ES-I3 (cell line): Measurements from ENCODE around the gene BMP10.
"Not testable (repeated sequence)": the region's sequence is repeated elsewhere in the genome, so short reads cannot be mapped to it uniquely, and the experiment has no call there.

Experiments used
- H3K36me3 ChIP-seq: 2 replicates; pipeline ENCODE4 v1.6.1; 2013; ENCODE audit warnings: mild to moderate bottlenecking, low read length, control low read depth, moderate library complexity; ENCODE audit not compliant: insufficient read depth
- H3K4me1 ChIP-seq: 2 replicates; pipeline ENCODE4 v1.6.1; 2013; ENCODE audit warnings: mild to moderate bottlenecking, control low read depth, low read length; ENCODE audit not compliant: insufficient read depth
- H3K9ac ChIP-seq: 2 replicates; pipeline ENCODE4 v1.6.1; 2013; ENCODE audit warnings: low read depth, mild to moderate bottlenecking, low read length, moderate library complexity
- H3K9me3 ChIP-seq: 2 replicates; pipeline ENCODE4 v1.6.1; 2013; ENCODE audit warnings: mild to moderate bottlenecking, low read length, moderate library complexity; ENCODE audit not compliant: control insufficient read depth, insufficient read depth

BMP10 gene

GRCh38 chr2:68907232-68907919 is 36.2 kb upstream of the BMP10 start:
- no peak overlapping the region for H3K9ac ChIP-seq
- no peaks in the 10 kb centered on the region for H3K36me3 ChIP-seq

GRCh38 chr2:68906716-68907115 is 35.5 kb upstream of the BMP10 start:
- no peaks in the 10 kb centered on the region for H3K9me3 ChIP-seq
- no peaks in the 10 kb centered on the region for H3K36me3 ChIP-seq
- peaks cover 13% of the 10 kb centered on the region for H3K4me1 ChIP-seq
- no peak overlapping the region for H3K9ac ChIP-seq

More at GRCh38 chr2:68907232-68907919, 36.2 kb upstream of the BMP10 start:
- Histone ChIP-seq H3K4me1 (peaks cover 16% of the 10 kb centered on the region), H3K9me3 (no peaks in the 10 kb centered on the region)

GRCh38 chr2:68905116-68905515 is 33.9 kb upstream of the BMP10 start:
- no peaks in the 10 kb centered on the region for H3K36me3 ChIP-seq
- no peak overlapping the region for H3K9ac ChIP-seq
- peaks cover 4% of the 10 kb centered on the region; the same call in 1 of the 2 replicates for H3K4me1 ChIP-seq
- H3K9me3 ChIP-seq, result no peaks in the 10 kb centered on the region

DNA sequence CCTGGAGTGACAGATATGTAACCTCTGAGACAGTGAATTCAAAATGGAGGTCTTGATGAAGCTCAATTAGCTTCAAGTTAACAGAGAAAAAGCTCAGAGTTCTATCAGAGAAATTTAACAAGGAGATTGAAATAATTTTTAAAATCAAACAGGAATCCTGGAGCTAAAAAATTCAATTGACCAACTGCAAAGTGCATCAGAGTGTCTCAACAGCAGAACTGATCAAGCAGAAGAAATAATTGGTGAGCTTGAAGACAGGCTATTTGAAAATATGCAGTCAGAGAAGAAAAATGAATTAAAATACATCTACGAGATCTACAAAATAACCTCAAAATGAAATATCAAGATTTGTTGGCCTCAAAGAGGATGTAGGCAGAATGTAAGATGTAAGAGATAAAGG is 30.4 kb upstream of the BMP10 start:
- Histone ChIP-seq H3K4me1 (no peaks in the 10 kb centered on the region), H3K9ac (no peak overlapping the region), H3K9me3 (no peaks in the 10 kb centered on the region), H3K36me3 (no peaks in the 10 kb centered on the region)

GRCh38 chr2:68901199-68901514 is 30.0 kb upstream of the BMP10 start:
- no peaks in the 10 kb centered on the region for H3K4me1 ChIP-seq
- no peaks in the 10 kb centered on the region for H3K36me3 ChIP-seq
- H3K9ac ChIP-seq, result no peak overlapping the region
- no peaks in the 10 kb centered on the region for H3K9me3 ChIP-seq

DNA sequence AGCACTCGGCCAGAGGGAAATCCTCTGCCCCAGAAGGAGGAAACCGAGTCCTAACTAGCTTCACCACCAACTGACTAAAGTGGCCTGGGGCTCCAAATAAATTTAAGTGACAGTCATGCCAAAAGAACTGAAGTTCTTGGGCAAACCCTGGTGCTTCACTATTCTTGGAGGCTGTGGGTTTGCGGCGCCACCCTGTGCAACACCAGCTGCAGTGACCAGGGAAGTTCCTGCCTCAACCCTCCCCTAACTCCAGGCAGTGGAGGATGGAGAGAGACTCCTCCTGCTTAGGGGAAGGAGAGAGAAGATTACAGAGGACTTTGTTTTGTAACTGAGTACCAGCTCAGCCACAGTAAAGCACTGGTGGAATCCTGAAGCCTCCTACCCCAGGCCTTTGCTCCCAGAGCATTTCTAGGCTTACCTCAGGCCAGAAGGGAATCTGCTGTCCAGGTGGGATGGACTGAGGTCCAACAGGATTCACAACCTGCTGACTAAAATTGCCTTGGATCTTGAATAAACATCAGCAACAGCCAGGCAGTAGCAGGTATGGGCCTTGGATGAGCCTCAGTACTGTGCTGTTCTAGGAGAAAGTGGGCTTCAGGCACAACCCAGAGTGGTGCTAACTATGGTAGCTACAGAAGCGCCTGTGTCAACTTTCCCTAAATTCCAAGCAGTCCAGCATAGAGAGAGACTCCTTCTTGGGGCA is 29.4 kb upstream of the BMP10 start:
- Histone ChIP-seq H3K9ac (no peak overlapping the region), H3K4me1 (no peaks in the 10 kb centered on the region), H3K36me3 (no peaks in the 10 kb centered on the region), H3K9me3 (no peaks in the 10 kb centered on the region)

- H3K9ac ChIP-seq, H3K36me3 ChIP-seq, H3K9me3 ChIP-seq, H3K4me1 ChIP-seq: not testable (repeated sequence)
Measured at GRCh38 chr2:68895981-68896380, 24.8 kb upstream of the BMP10 start.

DNA sequence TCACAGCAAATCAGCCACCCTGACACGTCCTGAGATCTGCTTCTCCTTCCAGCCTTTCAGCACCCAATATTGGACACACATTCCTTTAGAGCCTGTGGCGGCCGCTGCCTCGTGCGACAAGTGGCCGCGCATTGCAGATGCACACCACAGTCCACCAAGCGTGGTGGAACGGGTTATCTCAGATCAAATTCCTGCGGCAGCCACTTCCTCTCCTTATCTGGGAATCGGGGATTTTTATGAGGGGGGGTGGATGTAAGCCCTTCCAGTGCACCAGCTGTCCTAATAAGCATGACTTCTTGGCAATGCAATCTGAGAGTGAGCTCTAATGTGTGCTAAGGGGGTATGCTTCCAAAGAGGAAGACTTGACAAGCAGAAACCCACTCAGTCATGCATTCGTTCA is 18.3 kb upstream of the BMP10 start:
- Histone ChIP-seq H3K4me1 (no peaks in the 10 kb centered on the region), H3K36me3 (no peaks in the 10 kb centered on the region), H3K9me3 (no peaks in the 10 kb centered on the region), H3K9ac (no peak overlapping the region)

- no peak overlapping the region for H3K9ac ChIP-seq
- no peaks in the 10 kb centered on the region for H3K36me3 ChIP-seq
- no peaks in the 10 kb centered on the region for H3K9me3 ChIP-seq
- no peaks in the 10 kb centered on the region for H3K4me1 ChIP-seq
Measured at GRCh38 chr2:68889021-68889420, 17.8 kb upstream of the BMP10 start.

DNA sequence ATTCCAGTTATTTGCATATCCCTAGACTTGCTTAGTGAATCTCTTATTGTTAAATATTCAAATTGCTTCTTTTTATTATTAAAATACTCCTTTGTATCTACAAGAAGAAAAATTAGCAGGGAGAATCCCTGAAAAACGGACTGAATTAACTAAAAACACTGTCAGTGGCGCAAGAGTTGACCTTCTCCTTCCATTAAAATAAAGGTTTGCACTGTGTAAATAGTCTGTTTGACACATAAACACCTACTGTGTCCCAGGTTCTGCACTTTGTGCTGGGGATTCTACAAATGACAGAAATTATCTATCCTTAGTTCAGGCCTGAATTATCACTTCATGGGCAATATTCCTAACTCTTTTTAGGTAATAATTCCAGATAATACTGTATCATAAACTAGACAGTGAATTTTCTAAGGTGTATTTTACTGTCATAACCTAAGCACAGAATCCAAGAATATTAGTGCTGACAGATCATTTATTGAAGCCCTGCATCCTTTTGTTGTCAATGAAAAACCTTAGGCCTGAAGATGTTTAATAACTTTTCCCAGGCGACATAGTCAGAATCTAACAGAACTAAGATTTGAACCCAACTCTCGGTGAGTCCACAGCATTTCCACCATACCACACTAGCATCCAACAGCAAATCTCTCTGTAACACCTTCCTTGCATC is 17.0 kb upstream of the BMP10 start:
- no peaks in the 10 kb centered on the region for H3K36me3 ChIP-seq
- no peaks in the 10 kb centered on the region for H3K9me3 ChIP-seq
- H3K4me1 ChIP-seq, result no peaks in the 10 kb centered on the region
- no peak overlapping the region for H3K9ac ChIP-seq

- Histone ChIP-seq H3K36me3 (no peaks in the 10 kb centered on the region), H3K9ac (no peak overlapping the region), H3K4me1 (no peaks in the 10 kb centered on the region), H3K9me3 (no peaks in the 10 kb centered on the region)
Measured at GRCh38 chr2:68885811-68886075, 14.5 kb upstream of the BMP10 start.

- H3K36me3 ChIP-seq, result no peaks in the 10 kb centered on the region
- no peaks in the 10 kb centered on the region for H3K4me1 ChIP-seq
- H3K9ac ChIP-seq, result no peak overlapping the region
- H3K9me3 ChIP-seq, result no peaks in the 10 kb centered on the region
Measured at GRCh38 chr2:68885074-68885810, 14.0 kb upstream of the BMP10 start.

DNA sequence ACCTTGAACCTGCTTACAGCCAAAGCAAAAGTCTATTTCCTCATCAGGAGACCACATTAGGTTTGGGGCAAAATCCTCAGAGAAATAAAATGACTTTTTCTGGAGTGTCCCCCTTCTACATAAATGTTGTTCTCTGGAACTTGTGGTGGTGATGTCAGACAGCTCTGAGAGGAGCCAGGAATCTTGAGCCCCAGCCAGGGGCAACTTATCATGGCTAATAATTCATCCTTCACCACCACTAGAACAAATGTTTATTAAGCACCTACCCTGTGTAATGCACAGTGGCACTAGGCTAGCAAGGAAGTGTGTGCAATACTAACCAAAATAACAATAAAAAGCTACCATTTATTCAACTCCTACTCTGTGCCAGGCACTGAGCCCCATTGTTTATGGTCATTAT is 9.0 kb upstream of the BMP10 start:
- Histone ChIP-seq H3K36me3 (no peaks in the 10 kb centered on the region), H3K4me1 (no peaks in the 10 kb centered on the region), H3K9me3 (no peaks in the 10 kb centered on the region), H3K9ac (no peak overlapping the region)

DNA sequence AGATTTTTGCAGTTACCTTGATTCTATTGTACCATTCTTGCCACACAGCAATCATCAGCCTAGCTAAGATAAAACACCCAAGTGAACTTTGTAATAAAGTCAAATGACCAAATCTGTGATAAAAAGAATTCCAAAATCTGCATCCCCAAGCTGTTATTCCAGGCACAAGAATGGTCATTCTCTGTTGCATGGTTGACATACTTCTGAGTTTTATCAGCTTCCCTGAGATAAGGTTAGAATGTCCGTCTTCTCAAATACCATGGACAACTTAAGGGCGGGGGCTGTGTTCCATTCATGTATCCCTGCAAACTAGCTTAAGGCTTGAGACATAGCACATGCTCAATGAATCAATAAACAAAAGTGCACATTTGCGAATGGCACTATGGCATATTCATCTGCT is 8.1 kb upstream of the BMP10 start:
- no peaks in the 10 kb centered on the region for H3K36me3 ChIP-seq
- no peaks in the 10 kb centered on the region for H3K9me3 ChIP-seq
- H3K9ac ChIP-seq, result no peak overlapping the region
- H3K4me1 ChIP-seq, result no peaks in the 10 kb centered on the region

DNA sequence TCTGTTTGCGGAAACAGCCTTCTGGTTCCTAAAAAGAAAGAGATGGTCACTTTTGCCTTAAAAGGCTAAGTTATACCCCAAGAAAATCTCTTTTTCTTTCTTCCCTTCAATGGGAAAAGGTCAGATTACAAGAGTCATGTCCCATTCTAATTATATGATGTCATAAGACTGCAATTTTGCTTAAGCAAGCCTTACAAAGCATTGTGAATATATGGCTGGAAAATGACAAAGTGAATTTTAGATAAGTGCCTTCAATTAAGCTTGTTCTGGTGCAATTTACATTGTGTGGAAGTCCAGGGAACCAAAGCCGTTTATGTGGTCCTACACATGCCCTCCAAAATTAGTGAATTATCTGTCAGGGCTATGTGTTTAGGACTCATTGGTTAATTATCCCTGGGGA is 7.6 kb upstream of the BMP10 start:
- no peaks in the 10 kb centered on the region for H3K36me3 ChIP-seq
- no peaks in the 10 kb centered on the region for H3K9me3 ChIP-seq
- H3K9ac ChIP-seq, result no peak overlapping the region
- no peaks in the 10 kb centered on the region for H3K4me1 ChIP-seq
